HepG2 (cell line): ENCODE data around the gene GUCA2B. TPM values are rescaled to one million over a fixed set of nuclear protein-coding genes. Genes with fewer than 3 reads are reported as not detected.

ENCODE experiments used
- ATAC-seq: fragments of 200-7000 bp; cut with Tn5 transposase; 3 replicates; pipeline ENCODE4 v1.9.1; 2020; ENCODE audit warnings: mild to moderate bottlenecking, moderate library complexity
- BruUV-seq: library from RNA; stranded (reverse); fragments of 400-500 nt; replicated peaks from 2 replicates; lab custom pipeline; 2021; lab: Mats Ljungman, UMichigan
- CTCF ChIA-PET: fragments of 300-600 bp; formaldehyde crosslinking; extraction: SDS; loops from one replicate; lab custom pipeline; 2021; ENCODE audit warnings: low total read pairs, inconsistent platforms, low intra/inter-chr PET ratio; lab: Yijun Ruan, JAX
- POLR2A ChIA-PET: fragments of 350-600 bp; sonication (Branson Sonifier 250); formaldehyde crosslinking; loops from one replicate; lab custom pipeline; 2020; ENCODE audit warnings: antibody characterized with exemption, inconsistent platforms; lab: Yijun Ruan, JAX
- DNase-seq: peaks from one replicate; pipeline ENCODE4 v3.0.0-alpha.2; 2015; ENCODE audit warnings: low spot score
- FAIRE-seq: peaks from 3 replicates; lab custom pipeline; 2011; peaks lifted over from hg19 to GRCh38; lab: Jason Lieb, UNC
- H2AFZ ChIP-seq: one replicate; pipeline ENCODE4 v1.6.1; 2011; ENCODE audit warnings: low read length, inconsistent platforms
- H3K27ac ChIP-seq: fragments of 300-600 bp; 3 replicates; pipeline ENCODE4 v1.8.0; 2011; ENCODE audit warnings: mixed run types, mild to moderate bottlenecking, mixed read lengths, low read length, inconsistent platforms; ENCODE audit not compliant: insufficient read depth; ENCODE audit errors: extremely low read length
- H3K27me3 ChIP-seq, 2 experiments: fragments of 200-600 bp in 1 of 2; 2 replicates in 1 of 2; 3 replicates in 1 of 2; pipeline versions ENCODE4 v1.6.0 to v1.8.0; 2011; ENCODE audit warnings: low read length in 2 of 2, mild to moderate bottlenecking in 2 of 2, moderate library complexity in 2 of 2, inconsistent platforms in 1 of 2; ENCODE audit not compliant: insufficient read depth in 2 of 2, control insufficient read depth in 1 of 2
- H3K36me3 ChIP-seq, 2 experiments: fragments of 200-600 bp in 1 of 2; replicated peaks in 1 of 2; 2 replicates in 1 of 2; 3 replicates in 1 of 2; pipeline versions ENCODE4 v1.5.1 to v1.8.0; 2011; ENCODE audit warnings: low read length in 2 of 2, inconsistent platforms in 1 of 2; ENCODE audit not compliant: insufficient read depth in 2 of 2, control insufficient read depth in 1 of 2
- H3K4me1 ChIP-seq: 2 replicates; pipeline ENCODE4 v1.5.1; 2012; ENCODE audit warnings: low read length, inconsistent platforms; ENCODE audit not compliant: insufficient read depth
- H3K4me2 ChIP-seq: 2 replicates; pipeline ENCODE4 v1.6.0; 2011; ENCODE audit warnings: low read depth, low read length, inconsistent platforms
- H3K4me3 ChIP-seq, 3 experiments: fragments of 200-600 bp in 1 of 3; sonication (generic), shearing (Covaris generic) in 1 of 3; replicated peaks in 1 of 3; 2 replicates each; pipeline ENCODE4 v1.5.1; 2011 to 2016; ENCODE audit warnings: low read length in 3 of 3, inconsistent platforms in 2 of 3, low read depth in 2 of 3, mild to moderate bottlenecking in 2 of 3, control low read depth in 1 of 3, mixed read lengths in 1 of 3; ENCODE audit not compliant: insufficient read depth in 1 of 3
- H3K79me2 ChIP-seq: one replicate; pipeline ENCODE4 v1.6.1; 2011; ENCODE audit warnings: low read length, inconsistent platforms; ENCODE audit not compliant: insufficient read depth
- H3K9ac ChIP-seq: 2 replicates; pipeline ENCODE4 v1.6.0; 2011; ENCODE audit warnings: mild to moderate bottlenecking, low read depth, low read length, inconsistent platforms; ENCODE audit not compliant: insufficient read depth
- H3K9me3 ChIP-seq: 2 replicates; pipeline ENCODE4 v1.5.1; 2012; ENCODE audit warnings: mild to moderate bottlenecking, low read length
- H4K20me1 ChIP-seq: 2 replicates; pipeline ENCODE4 v1.6.0; 2011; ENCODE audit warnings: inconsistent platforms, mild to moderate bottlenecking, low read length, moderate library complexity; ENCODE audit not compliant: insufficient read depth
- ATF2 ChIP-seq: sonication (generic); formaldehyde crosslinking; IDR thresholded peaks from 2 replicates; pipeline ENCODE4 v1.4.0; 2020; ENCODE audit warnings: missing genetic modification reagents
- ELK4 ChIP-seq: sonication (generic); formaldehyde crosslinking; IDR thresholded peaks from 2 replicates; pipeline ENCODE4 v1.9.0; 2021; ENCODE audit warnings: missing genetic modification reagents, borderline replicate concordance
- FOXM1 ChIP-seq: sonication (generic); formaldehyde crosslinking; IDR thresholded peaks from 2 replicates; pipeline ENCODE4 v1.5.0; 2020; ENCODE audit warnings: missing genetic modification reagents
- GMEB1 ChIP-seq: sonication (generic); formaldehyde crosslinking; IDR thresholded peaks from 2 replicates; pipeline ENCODE4 v1.5.1; 2020; ENCODE audit warnings: missing genetic modification reagents, mild to moderate bottlenecking, borderline replicate concordance
- HIC2 ChIP-seq: sonication (generic); formaldehyde crosslinking; IDR thresholded peaks from 2 replicates; pipeline ENCODE4 v1.9.0; 2022; ENCODE audit warnings: low read depth, missing genetic modification reagents
- KLF15 ChIP-seq: sonication (generic); formaldehyde crosslinking; IDR thresholded peaks from 2 replicates; pipeline ENCODE4 v1.8.1; 2023; ENCODE audit warnings: borderline replicate concordance, mild to moderate bottlenecking, inconsistent platforms, missing genetic modification reagents, mixed read lengths
- NONO ChIP-seq, 2 experiments: fragments of 450-650 bp in 1 of 2; sonication (generic) in 1 of 2; formaldehyde crosslinking in 1 of 2; IDR thresholded peaks in 1 of 2; conservative IDR thresholded peaks in 1 of 2; 2 replicates each; pipeline versions ENCODE4 v1.6.1 to v1.8.0; 2017 to 2022; ENCODE audit warnings: mild to moderate bottlenecking in 1 of 2, missing genetic modification reagents in 1 of 2, moderate library complexity in 1 of 2
- REXO4 ChIP-seq: sonication (generic); formaldehyde crosslinking; IDR thresholded peaks from 2 replicates; pipeline ENCODE4 v1.8.0; 2022; ENCODE audit warnings: missing genetic modification reagents, mild to moderate bottlenecking, borderline replicate concordance
- SAFB2 ChIP-seq: sonication (generic); formaldehyde crosslinking; IDR thresholded peaks from 2 replicates; pipeline ENCODE4 v1.5.1; 2020; ENCODE audit warnings: missing genetic modification reagents, low read depth, mild to moderate bottlenecking, borderline replicate concordance
- SP1 ChIP-seq, 2 experiments: fragments of 450-650 bp in 1 of 2; sonication (generic) in 1 of 2; formaldehyde crosslinking in 1 of 2; IDR thresholded peaks; 2 replicates each; pipeline versions ENCODE4 v1.4.0 to v1.6.1; 2016 to 2020; ENCODE audit warnings: missing genetic modification reagents in 1 of 2
- SYNCRIP ChIP-seq: fragments of 200-400 bp; formaldehyde crosslinking; IDR thresholded peaks from 2 replicates; pipeline ENCODE4 v1.6.1; 2018; ENCODE audit warnings: mild to moderate bottlenecking, low read depth, low read length; ENCODE audit not compliant: insufficient read depth
- TMF1 ChIP-seq: sonication (generic); formaldehyde crosslinking; IDR thresholded peaks from 2 replicates; pipeline ENCODE4 v1.8.1; 2022; ENCODE audit warnings: low read depth, missing genetic modification reagents
- ZNF431 ChIP-seq: sonication (generic); formaldehyde crosslinking; IDR thresholded peaks from 2 replicates; pipeline ENCODE4 v1.9.0; 2022; ENCODE audit warnings: missing genetic modification reagents, low read depth, mild to moderate bottlenecking, borderline replicate concordance
- ZNF589 ChIP-seq: sonication (generic); formaldehyde crosslinking; conservative IDR thresholded peaks from 2 replicates; pipeline ENCODE4 v1.8.0; 2022; ENCODE audit warnings: mild to moderate bottlenecking, moderate library complexity, missing genetic modification reagents
- ZNF720 ChIP-seq: sonication (generic); formaldehyde crosslinking; IDR thresholded peaks from 2 replicates; pipeline ENCODE4 v1.4.0; 2020; ENCODE audit warnings: missing genetic modification reagents
- WGBS: methylation state at CpG from one replicate; pipeline ENCODE4 v1.1.6; 2017; ENCODE audit warnings: low lambda C conversion rate; 5-methylcytosine and 5-hydroxymethylcytosine counted together
- in situ Hi-C: cut with HindIII; loops from 2 replicates; pipeline ENCODE4 v1.10.0; 2017; ENCODE audit warnings: low pct_unique_long_range_greater_than_20kb; ENCODE audit not compliant: extremely low pct_ligation_motif_present
- intact Hi-C: fragments of 100-400 bp; cut with micrococcal nuclease; formaldehyde crosslinking; loops from one replicate; pipeline ENCODE4 v1.10.0; 2022; ENCODE audit not compliant: unreplicated experiment
- polyA plus RNA-seq, 8 experiments: library from polyadenylated mRNA; depleted of rRNA in 3 of 8; stranded (reverse) in 7 of 8; unstranded in 1 of 8; fragments of >200 nt; fragmentation: Illumina TruSeq in 4 of 8; extraction: Trizol in 4 of 8; gene quantifications; 2 replicates each; pipeline versions ENCODE4 v1.2.1 to v1.2.3, GENCODE V29; 2011 to 2016; ENCODE audit warnings: low read depth in 4 of 8, missing spikeins in 1 of 8, mixed read lengths in 1 of 8; ENCODE audit not compliant: insufficient read depth in 1 of 8
- total RNA-seq, 5 experiments: library from RNA; depleted of rRNA; stranded (reverse); fragments of >200 nt; fragmentation: Illumina TruSeq; extraction: Trizol; gene quantifications; 2 replicates each; pipeline ENCODE4 v1.2.3, GENCODE V29; 2016; ENCODE audit warnings: low read depth in 1 of 5
- TF ChIP-seq, protein P1 (sequence below): sonication (generic); formaldehyde crosslinking; IDR thresholded peaks from 2 replicates; pipeline ENCODE4 v1.5.0; 2020; ENCODE audit warnings: mild to moderate bottlenecking, missing genetic modification reagents, borderline replicate concordance

GUCA2B gene
- total and polyA plus RNA-seq, 2 of the 13 experiments (the other 11 are each of a cell fraction or from before 2014, with no cell fraction given) = not detected

- no peaks in the 10 kb centered on the region for H3K9me3 ChIP-seq
- no peaks in the 10 kb centered on the region for H3K79me2 ChIP-seq
- CTCF ChIA-PET = no interaction called here
- DNase-seq (no peak), ATAC-seq (no peak), FAIRE-seq (no peak)
- H3K4me3 ChIP-seq = no peak overlapping the region
- H2AFZ ChIP-seq = no peak overlapping the region
- in situ Hi-C loops = no loop called here
- no peak overlapping the region for H3K9ac ChIP-seq
- H3K36me3 ChIP-seq = peaks cover 15 to 51% of the 10 kb centered on the region in 2 experiments
- H3K27ac ChIP-seq = no peak overlapping the region
- no peaks in the 10 kb centered on the region for H3K4me1 ChIP-seq
- POLR2A ChIA-PET = no interaction called here
- no TSS peak for BruUV-seq
- TF ChIP-seq SYNCRIP = no peak
- no peak for TF ChIP-seq ZNF431 (CRISPR knock-in tag)
- no peak for TF ChIP-seq ATF2 (CRISPR knock-in tag)
- TF ChIP-seq SAFB2 (CRISPR knock-in tag) = no peak
- no peak for TF ChIP-seq HIC2 (CRISPR knock-in tag)
- TF ChIP-seq GMEB1 = no peak
- TF ChIP-seq TMF1 (CRISPR knock-in tag) = no peak
- TF ChIP-seq, protein P1, sequence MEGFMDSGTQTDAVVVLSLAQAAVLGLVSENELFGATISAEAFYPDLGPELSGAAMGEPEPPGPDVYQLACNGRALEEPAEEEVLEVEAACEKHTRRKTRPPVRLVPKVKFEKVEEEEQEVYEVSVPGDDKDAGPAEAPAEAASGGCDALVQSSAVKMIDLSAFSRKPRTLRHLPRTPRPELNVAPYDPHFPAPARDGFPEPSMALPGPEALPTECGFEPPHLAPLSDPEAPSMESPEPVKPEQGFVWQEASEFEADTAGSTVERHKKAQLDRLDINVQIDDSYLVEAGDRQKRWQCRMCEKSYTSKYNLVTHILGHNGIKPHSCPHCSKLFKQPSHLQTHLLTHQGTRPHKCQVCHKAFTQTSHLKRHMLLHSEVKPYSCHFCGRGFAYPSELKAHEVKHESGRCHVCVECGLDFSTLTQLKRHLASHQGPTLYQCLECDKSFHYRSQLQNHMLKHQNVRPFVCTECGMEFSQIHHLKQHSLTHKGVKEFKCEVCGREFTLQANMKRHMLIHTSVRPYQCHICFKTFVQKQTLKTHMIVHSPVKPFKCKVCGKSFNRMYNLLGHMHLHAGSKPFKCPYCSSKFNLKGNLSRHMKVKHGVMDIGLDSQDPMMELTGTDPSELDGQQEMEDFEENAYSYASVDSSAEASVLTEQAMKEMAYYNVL (CRISPR knock-in tag) = no peak
- no peak for TF ChIP-seq REXO4 (CRISPR knock-in tag)
- TF ChIP-seq ELK4 = no peak
- TF ChIP-seq FOXM1 (CRISPR knock-in tag) = no peak
- TF ChIP-seq ZNF720 = no peak
- no peak for TF ChIP-seq NONO (IDR thresholded peaks at IDR 0.05)
- no peak for TF ChIP-seq NONO (CRISPR knock-in tag; conservative IDR thresholded peaks at IDR 0.05)
- TF ChIP-seq ZNF589 (CRISPR knock-in tag) = no peak
- TF ChIP-seq KLF15 = no peak
- TF ChIP-seq SP1 (IDR thresholded peaks at IDR 0.05) = no peak
- no peak for TF ChIP-seq SP1 (CRISPR knock-in tag; IDR thresholded peaks at IDR 0.05)
- H3K27me3 ChIP-seq = no peaks in the 10 kb centered on the region
- no peak overlapping the region for H3K4me2 ChIP-seq
- 100% methylated on average over 2 of the region's 3 CpGs for WGBS
- intact Hi-C loops = no loop called here
- no peaks in the 10 kb centered on the region for H4K20me1 ChIP-seq
Observed at GRCh38 chr1:42195841-42196240, 42.6 kb downstream of the GUCA2B start.
